ENCODE measurements around the gene ACSF3. TPM values are rescaled to one million over a fixed set of nuclear protein-coding genes. Genes with fewer than 3 reads are reported as not detected.

The ACSF3 gene
- total and polyA plus RNA-seq, 2 of the 4 experiments (the other 2 are of a cell fraction): 9.5 to 14.2 TPM

GRCh38 chr16:89132194-89133005 lies 38.7 kb downstream of the ACSF3 start:
- no peak for ATAC-seq (ENCODE audit: low read depth)
- BruUV-seq (replicated peaks): no TSS peak
- H2BK120ac ChIP-seq (ENCODE audit: low read depth, low read length): no peak overlapping the region
- TF ChIP-seq CTCF (conservative IDR thresholded peaks at IDR 0.05; ENCODE audit: low read depth, low read length): no peak
- no peak for TF ChIP-seq POLR2A (IDR thresholded peaks at IDR 0.05; ENCODE audit: low read depth, low read length)
- no peak for TF ChIP-seq SMC3 (IDR thresholded peaks at IDR 0.05; ENCODE audit: low read depth, low read length)
- no peak for TF ChIP-seq RCOR1 (IDR thresholded peaks at IDR 0.05; ENCODE audit: insufficient replicate concordance, low read length)
- TF ChIP-seq RAD21 (IDR thresholded peaks at IDR 0.05; ENCODE audit: low read length): no peak
- no peak for TF ChIP-seq RFX5 (IDR thresholded peaks at IDR 0.05; ENCODE audit: low read depth, low read length)
- no peak for TF ChIP-seq MAZ (IDR thresholded peaks at IDR 0.05; ENCODE audit: borderline replicate concordance, low read depth, low read length)
- no peak for TF ChIP-seq MAFK (IDR thresholded peaks at IDR 0.05; ENCODE audit: low read depth, low read length)
- no peak for TF ChIP-seq ELK1 (IDR thresholded peaks at IDR 0.05; ENCODE audit: borderline replicate concordance, low read depth, low read length)
- TF ChIP-seq CHD1 (IDR thresholded peaks at IDR 0.05; ENCODE audit: low read depth, low read length): no peak
- no peak for TF ChIP-seq FOS (IDR thresholded peaks at IDR 0.05; ENCODE audit: low read depth, low read length)
- TF ChIP-seq USF2 (IDR thresholded peaks at IDR 0.05; ENCODE audit: low read depth, low read length): no peak
- TF ChIP-seq MXI1 (IDR thresholded peaks at IDR 0.05; ENCODE audit: borderline replicate concordance, low read depth, low read length): no peak
- TF ChIP-seq BHLHE40 (IDR thresholded peaks at IDR 0.05; ENCODE audit: low read depth, low read length): no peak
- TF ChIP-seq CEBPB (IDR thresholded peaks at IDR 0.05; ENCODE audit: low read depth, low read length): no peak

More at GRCh38 chr16:89132194-89133005, 38.7 kb downstream of the ACSF3 start:
- no peak overlapping the region for H3K18ac ChIP-seq (ENCODE audit: low read depth, low read length)
- no peaks in the 10 kb centered on the region for H3K9me1 ChIP-seq (ENCODE audit: insufficient read depth, low read length)
- no peak overlapping the region for H2BK5ac ChIP-seq (ENCODE audit: low read depth, low read length, poor library complexity, severe bottlenecking)
- H2BK20ac ChIP-seq (ENCODE audit: low read depth, low read length): no peak overlapping the region
- H3K23ac ChIP-seq (ENCODE audit: low read depth, low read length): no peak overlapping the region
- H2AFZ ChIP-seq (replicated peaks; ENCODE audit: low read length, poor library complexity): no peak overlapping the region
- H3K9ac ChIP-seq (ENCODE audit: low read depth, low read length): no peak overlapping the region
- H3K79me1 ChIP-seq (ENCODE audit: low read depth in 1 of 2, low read length in 2 of 2): peaks cover 0 to 8% of the 10 kb centered on the region in 2 experiments; a peak in 2 of 4 replicates
- no peak overlapping the region for H3K4me2 ChIP-seq (ENCODE audit: low read depth, low read length)
- no peak overlapping the region for H2AK5ac ChIP-seq (ENCODE audit: low read depth, low read length)
- no peak overlapping the region for H3K56ac ChIP-seq (ENCODE audit: extremely low read depth, insufficient read depth, low read length)
- no peak overlapping the region for H3K4me3 ChIP-seq (ENCODE audit: insufficient read depth, low read depth, low read length)
- no peak overlapping the region for H3K14ac ChIP-seq (replicated peaks; ENCODE audit: low read depth, low read length)
- intact Hi-C loops (cut with micrococcal nuclease) (no loop called here), in situ Hi-C loops (cut with MboI; ENCODE audit: low sequenced_read_pairs) (no loop called here), dilution Hi-C loops (cut with HindIII; ENCODE audit: low sequenced_read_pairs, unreplicated experiment) (no loop called here)
- H4K5ac ChIP-seq (ENCODE audit: low read depth, low read length): no peak overlapping the region
- no peak overlapping the region for H2AK9ac ChIP-seq (replicated peaks; ENCODE audit: low read depth, low read length, poor library complexity)
- CTCF ChIA-PET: no interaction called here
- peaks cover 35% of the 10 kb centered on the region; the same call in 1 of the 2 replicates for H3K36me3 ChIP-seq (ENCODE audit: control insufficient read depth, insufficient read depth, low read length)
- no peak overlapping the region for H4K8ac ChIP-seq (ENCODE audit: low read depth in 2 of 2, low read length in 2 of 2)
- no peak for DNase-seq
- POLR2A ChIA-PET (ENCODE audit: unreplicated experiment): no interaction called here
- no peaks in the 10 kb centered on the region; the same call in 1 of the 2 replicates for H4K20me1 ChIP-seq (ENCODE audit: insufficient read depth, low read length)
- H3K4me1 ChIP-seq (ENCODE audit: control insufficient read depth, insufficient read depth, low read length): no peaks in the 10 kb centered on the region
- no peak overlapping the region for H4K91ac ChIP-seq (ENCODE audit: insufficient read depth, low read depth, low read length)
- no peaks in the 10 kb centered on the region for H3K27me3 ChIP-seq (ENCODE audit: control insufficient read depth, insufficient read depth, low read length)
- no peaks in the 10 kb centered on the region for H3K9me3 ChIP-seq (ENCODE audit: control insufficient read depth, insufficient read depth, low read length)
- WGBS, 2 experiments (ENCODE audit: extremely low coverage in 2 of 2, insufficient read length in 1 of 2): 93% methylated on average over 14 of the region's 22 CpGs; no CpG with 5 or more reads in 1 of the 2 experiments
- H2BK15ac ChIP-seq (ENCODE audit: low read depth, low read length): no peak overlapping the region
- H3K4ac ChIP-seq (ENCODE audit: low read depth, low read length): no peak overlapping the region
- no peak overlapping the region for H3K27ac ChIP-seq (ENCODE audit: insufficient read depth, low read length)
